Liver (tissue), 3 donors: Measurements from ENCODE around the gene PHC2.

ENCODE experiments used
- ATF3 ChIP-seq: IDR thresholded peaks from 2 replicates; pipeline ENCODE4 v1.6.1; 2016; ENCODE audit warnings: antibody characterized with exemption
- CTCF ChIP-seq: fragments of 150-350 bp; IDR thresholded peaks from 2 replicates; pipeline ENCODE4 v1.5.1; 2017; ENCODE audit warnings: improper control_type of control experiment, low read depth, low read length; ENCODE audit not compliant: missing input control
- GABPA ChIP-seq, 2 donors: IDR thresholded peaks in 1 of 2; conservative IDR thresholded peaks in 1 of 2; 2 replicates each; pipeline ENCODE4 v1.6.1; 2016; ENCODE audit warnings: antibody characterized with exemption in 2 of 2, mild to moderate bottlenecking in 1 of 2, moderate library complexity in 1 of 2
- MAX ChIP-seq: IDR thresholded peaks from 2 replicates; pipeline ENCODE4 v1.6.1; 2016; ENCODE audit warnings: antibody characterized with exemption
- RAD21 ChIP-seq, 2 donors: IDR thresholded peaks; 2 replicates each; pipeline ENCODE4 v1.6.1; 2016; ENCODE audit warnings: antibody characterized with exemption in 2 of 2, mild to moderate bottlenecking in 2 of 2
- REST ChIP-seq: IDR thresholded peaks from 2 replicates; pipeline ENCODE4 v1.6.1; 2016; ENCODE audit warnings: antibody characterized with exemption, mild to moderate bottlenecking
- RXRA ChIP-seq, 2 donors: IDR thresholded peaks; 2 replicates each; pipeline ENCODE4 v1.6.1; 2017 to 2018; ENCODE audit warnings: antibody characterized with exemption in 2 of 2, mild to moderate bottlenecking in 1 of 2
- SP1 ChIP-seq: IDR thresholded peaks from 2 replicates; pipeline ENCODE4 v1.6.1; 2018; ENCODE audit warnings: antibody characterized with exemption, mild to moderate bottlenecking
- TAF1 ChIP-seq: conservative IDR thresholded peaks from 2 replicates; pipeline ENCODE4 v1.6.1; 2016; ENCODE audit warnings: antibody characterized with exemption, mild to moderate bottlenecking
- YY1 ChIP-seq: IDR thresholded peaks from 2 replicates; pipeline ENCODE4 v1.6.1; 2016; ENCODE audit warnings: antibody characterized with exemption, mild to moderate bottlenecking
- donor health status: healthy.
- donor health status: healthy.

- no peak for TF ChIP-seq CTCF
- no peak for TF ChIP-seq SP1
- no peak for TF ChIP-seq MAX
- no peak for TF ChIP-seq REST
- no peak for TF ChIP-seq GABPA (IDR thresholded peaks at IDR 0.05 in 1 of 2, conservative IDR thresholded peaks at IDR 0.05 in 1 of 2)
- TF ChIP-seq YY1: no peak
- TF ChIP-seq RAD21 (IDR thresholded peaks at IDR 0.05): no peak
- TF ChIP-seq RXRA (IDR thresholded peaks at IDR 0.05): no peak
- TF ChIP-seq TAF1: no peak
- TF ChIP-seq ATF3: no peak
Observed at GRCh38 chr1:33360367-33360766, 70.5 kb downstream of the PHC2 start.
